Muscle layer of duodenum (tissue), 2 donors: Measurements from ENCODE around the gene HNMT.
"Not testable (repeated sequence)": the region's sequence is repeated elsewhere in the genome, so short reads cannot be mapped to it uniquely, and the experiment has no call there.

Experiments
- H3K27ac ChIP-seq: one replicate; pipeline ENCODE4 v1.7.0; 2013; ENCODE audit warnings: mild to moderate bottlenecking, low read length
- H3K27me3 ChIP-seq: one replicate; pipeline ENCODE4 v1.7.0; 2013; ENCODE audit warnings: low read depth, mild to moderate bottlenecking, control low read depth, low read length
- H3K36me3 ChIP-seq, 2 donors: one replicate each; pipeline ENCODE4 v1.7.0; 2013; ENCODE audit warnings: low read length in 2 of 2, control low read depth in 1 of 2, mild to moderate bottlenecking in 1 of 2; ENCODE audit not compliant: insufficient read depth in 2 of 2, control insufficient read depth in 1 of 2
- H3K4me1 ChIP-seq, 2 donors: one replicate each; pipeline ENCODE4 v1.7.0; 2013; ENCODE audit warnings: low read length in 2 of 2, mild to moderate bottlenecking in 2 of 2, control low read depth in 1 of 2, moderate library complexity in 1 of 2; ENCODE audit not compliant: insufficient read depth in 2 of 2, control insufficient read depth in 1 of 2
- H3K4me3 ChIP-seq, 2 donors: one replicate each; pipeline ENCODE4 v1.7.0; 2013; ENCODE audit warnings: low read length in 2 of 2, low read depth in 1 of 2, mild to moderate bottlenecking in 1 of 2
- H3K9me3 ChIP-seq, 2 donors: one replicate each; pipeline ENCODE4 v1.7.0; 2013; ENCODE audit warnings: low read length in 2 of 2, control low read depth in 1 of 2, mild to moderate bottlenecking in 1 of 2; ENCODE audit not compliant: control insufficient read depth in 1 of 2
- donor health status: healthy.

The HNMT gene

DNA sequence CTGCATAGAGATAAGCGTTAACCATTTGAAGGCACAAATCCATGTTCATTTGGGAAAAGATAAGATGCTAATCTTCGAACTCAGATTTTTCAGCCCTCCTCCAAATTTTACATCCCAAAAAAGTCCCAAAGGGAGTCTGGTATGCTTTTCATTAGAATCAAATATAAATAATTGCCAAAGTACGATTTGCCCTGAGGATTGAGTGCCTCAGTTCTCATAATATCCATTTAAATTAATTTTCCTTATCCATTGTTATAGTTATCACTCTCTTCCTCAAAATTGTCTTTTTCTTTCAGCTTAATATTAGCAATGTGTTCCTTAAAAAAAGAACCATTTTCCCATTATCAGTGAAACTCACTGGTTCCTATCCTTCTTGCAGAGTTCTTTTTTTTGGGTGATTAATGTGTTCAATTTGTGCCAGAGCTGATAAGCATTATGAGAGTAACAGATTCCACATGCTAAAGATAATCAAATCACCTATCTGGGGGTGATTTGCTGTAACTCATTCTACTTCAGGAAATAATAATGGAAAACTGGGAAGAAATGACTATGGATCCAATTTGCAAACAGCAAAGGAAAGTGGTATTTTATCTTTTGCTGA lies 686 bp downstream of the HNMT start:
- peaks cover 0 to 3% of the 10 kb centered on the region in 2 donors for H3K36me3 ChIP-seq
- peak overlapping the region; percentile 65 to 89 for H3K4me3 ChIP-seq
- peaks cover 4 to 9% of the 10 kb centered on the region in 2 donors for H3K4me1 ChIP-seq
- H3K27me3 ChIP-seq = no peaks in the 10 kb centered on the region
- H3K27ac ChIP-seq = peak overlapping the region; percentile 91
- no peaks in the 10 kb centered on the region for H3K9me3 ChIP-seq

DNA sequence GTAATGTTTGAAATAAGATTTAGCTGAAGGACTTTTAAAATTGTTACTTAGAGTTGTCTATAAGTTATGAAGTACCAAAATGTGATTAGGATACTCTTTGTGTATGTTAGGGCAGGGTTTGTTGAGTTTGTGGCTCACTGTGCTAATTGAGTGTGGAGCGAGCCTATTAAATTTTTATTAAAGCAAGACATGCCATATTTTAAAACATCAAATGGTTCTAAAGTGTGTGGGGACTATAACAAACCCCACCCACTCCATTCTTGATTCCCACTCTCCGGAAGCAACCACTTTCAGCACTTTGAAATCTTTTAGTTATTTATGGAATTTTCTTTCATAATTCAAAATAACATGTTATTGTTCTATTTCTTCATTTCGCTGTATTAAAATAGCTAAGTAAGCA lies 1.8 kb downstream of the HNMT start:
- H3K36me3 ChIP-seq = peaks cover 0 to 3% of the 10 kb centered on the region in 2 donors
- peak overlapping the region; percentile 6 to 52 for H3K4me3 ChIP-seq
- H3K27ac ChIP-seq = peak overlapping the region; percentile 46

DNA sequence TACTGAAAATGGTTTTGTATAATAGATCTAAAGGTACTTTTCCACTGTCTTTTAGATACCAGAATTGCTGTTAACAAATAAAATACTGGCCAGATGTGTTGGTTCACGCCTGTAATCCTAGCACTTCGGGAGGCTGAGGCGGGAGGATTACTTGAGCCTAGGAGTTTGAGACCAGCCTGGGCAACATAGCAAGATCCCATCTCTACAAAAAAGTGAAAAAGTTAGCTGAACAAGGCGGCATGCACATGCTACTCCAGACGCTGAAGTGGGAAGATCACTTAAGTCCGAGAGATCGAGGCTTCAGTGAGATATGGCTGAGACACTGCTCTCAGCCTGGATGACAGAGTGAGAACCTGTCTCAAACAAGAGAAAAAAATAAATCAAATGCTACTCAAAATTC lies 2.8 kb downstream of the HNMT start:
- peaks cover 4 to 9% of the 10 kb centered on the region in 2 donors for H3K4me1 ChIP-seq
- no peaks in the 10 kb centered on the region for H3K27me3 ChIP-seq
- peak overlapping the region; percentile 46 for H3K27ac ChIP-seq
- H3K9me3 ChIP-seq = no peaks in the 10 kb centered on the region
- H3K4me3 ChIP-seq = no peak overlapping the region
- H3K36me3 ChIP-seq = peaks cover 0 to 3% of the 10 kb centered on the region in 2 donors

More for the DNA sequence above, 1.8 kb downstream of the HNMT start:
- H3K9me3 ChIP-seq = no peaks in the 10 kb centered on the region
- H3K27me3 ChIP-seq = no peaks in the 10 kb centered on the region
- H3K4me1 ChIP-seq = peaks cover 4 to 9% of the 10 kb centered on the region in 2 donors

- Histone ChIP-seq H3K27me3 (no peaks in the 10 kb centered on the region), H3K4me1 (peaks cover 0 to 6% of the 10 kb centered on the region in 2 donors), H3K9me3 (no peaks in the 10 kb centered on the region), H3K27ac (peak overlapping the region; percentile 32), H3K36me3 (no peaks in the 10 kb centered on the region), H3K4me3 (no peak overlapping the region)
Measured at GRCh38 chr2:137968477-137969417, 4.5 kb downstream of the HNMT start.

DNA sequence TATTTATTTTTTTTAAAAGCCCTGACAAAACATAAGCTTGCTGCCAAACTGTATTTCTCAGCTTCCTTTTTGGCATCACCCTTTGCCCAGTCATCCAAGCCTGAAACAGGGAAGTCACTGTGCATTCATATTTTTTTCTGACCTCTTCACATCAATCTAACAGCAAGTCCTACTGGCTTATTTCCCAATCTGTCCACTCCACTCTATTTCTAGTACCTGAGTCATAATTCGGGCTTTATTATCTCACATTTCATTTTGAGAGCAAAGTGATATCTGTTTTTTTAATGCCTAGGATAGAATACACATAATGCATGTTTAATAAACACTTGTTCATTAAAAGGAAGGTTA lies 5.1 kb downstream of the HNMT start:
- Histone ChIP-seq H3K4me1 (peaks cover 0 to 6% of the 10 kb centered on the region in 2 donors), H3K36me3 (no peaks in the 10 kb centered on the region), H3K27me3 (no peaks in the 10 kb centered on the region), H3K27ac (peak overlapping the region; percentile 32), H3K9me3 (no peaks in the 10 kb centered on the region), H3K4me3 (no peak overlapping the region)

DNA sequence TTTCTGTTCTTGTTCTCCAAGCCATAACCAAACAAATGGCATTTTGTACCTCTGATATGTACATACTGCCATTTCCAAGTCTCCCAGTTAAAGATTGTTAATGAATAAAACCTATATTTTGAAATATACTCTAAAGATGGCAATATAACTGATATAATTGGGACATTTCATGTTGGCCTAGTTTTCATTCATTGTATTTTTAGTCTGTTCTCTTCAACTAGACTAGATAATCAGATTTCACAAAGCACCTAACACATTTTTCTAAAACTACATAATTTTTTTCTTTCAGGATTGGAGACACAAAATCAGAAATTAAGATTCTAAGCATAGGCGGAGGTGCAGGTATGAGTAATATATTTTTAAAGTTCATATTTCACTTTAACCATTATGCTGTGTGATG lies 5.6 kb downstream of the HNMT start:
- H3K36me3 ChIP-seq = no peaks in the 10 kb centered on the region
- no peaks in the 10 kb centered on the region for H3K9me3 ChIP-seq
- no peak overlapping the region for H3K27ac ChIP-seq
- peaks cover 0 to 6% of the 10 kb centered on the region in 2 donors for H3K4me1 ChIP-seq
- no peak overlapping the region for H3K4me3 ChIP-seq
- H3K27me3 ChIP-seq = no peaks in the 10 kb centered on the region

GRCh38 chr2:137971259-137971658 lies 7.0 kb downstream of the HNMT start:
- not testable (repeated sequence) for H3K4me3 ChIP-seq, H3K36me3 ChIP-seq, H3K4me1 ChIP-seq, H3K27ac ChIP-seq, H3K27me3 ChIP-seq, H3K9me3 ChIP-seq

DNA sequence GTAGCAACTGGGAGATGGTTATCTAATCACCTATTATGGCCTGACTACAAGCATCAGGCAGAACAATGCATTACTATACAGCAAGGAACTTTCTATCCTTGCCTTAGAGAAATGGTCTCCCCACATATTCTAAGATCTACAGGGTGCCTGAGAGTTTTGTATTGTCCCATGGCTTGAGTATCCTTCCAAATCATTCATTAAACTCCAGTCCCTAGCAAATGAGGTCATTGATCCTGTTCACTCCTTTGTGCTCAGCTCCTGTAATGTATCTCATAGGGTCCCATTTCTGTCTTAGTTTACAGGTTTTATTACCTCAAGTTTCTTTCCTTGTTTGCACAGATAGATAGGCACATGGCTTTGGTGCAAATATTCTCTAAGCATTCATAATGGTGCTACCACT lies 9.0 kb downstream of the HNMT start:
- no peaks in the 10 kb centered on the region for H3K9me3 ChIP-seq
- H3K27ac ChIP-seq = no peak overlapping the region
- no peaks in the 10 kb centered on the region for H3K27me3 ChIP-seq
- peaks cover 0 to 6% of the 10 kb centered on the region in 2 donors for H3K4me1 ChIP-seq
- H3K36me3 ChIP-seq = no peaks in the 10 kb centered on the region
- H3K4me3 ChIP-seq = no peak overlapping the region

- no peaks in the 10 kb centered on the region for H3K27me3 ChIP-seq
- no peaks in the 10 kb centered on the region for H3K36me3 ChIP-seq
- H3K9me3 ChIP-seq = no peaks in the 10 kb centered on the region
- H3K4me1 ChIP-seq = no peaks in the 10 kb centered on the region
- H3K4me3 ChIP-seq = no peak overlapping the region
- peak overlapping the region; percentile 39 for H3K27ac ChIP-seq
Measured at GRCh38 chr2:137975280-137976271, 11.3 kb downstream of the HNMT start.

DNA sequence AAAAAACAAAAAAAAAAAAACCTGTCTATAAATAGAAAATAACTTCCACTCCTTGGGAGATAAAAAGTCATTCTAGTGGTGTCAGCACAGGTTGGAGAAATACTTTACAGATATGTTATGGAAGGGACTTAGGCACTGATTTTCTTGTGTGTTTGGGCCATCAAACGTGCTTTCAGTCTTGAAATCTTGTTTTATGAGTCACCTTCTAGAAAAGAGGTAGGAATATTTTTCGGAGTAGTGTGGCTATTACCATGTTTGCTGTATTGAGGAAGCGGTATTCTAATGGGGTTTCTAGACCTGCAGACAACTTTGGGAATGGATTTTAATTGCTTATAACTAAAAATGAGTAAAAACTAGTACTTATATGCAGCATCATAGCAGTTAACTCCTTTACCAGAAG lies 12.0 kb downstream of the HNMT start:
- Histone ChIP-seq H3K9me3 (no peaks in the 10 kb centered on the region), H3K4me1 (no peaks in the 10 kb centered on the region), H3K27ac (no peak overlapping the region), H3K27me3 (no peaks in the 10 kb centered on the region), H3K4me3 (no peak overlapping the region), H3K36me3 (no peaks in the 10 kb centered on the region)

DNA sequence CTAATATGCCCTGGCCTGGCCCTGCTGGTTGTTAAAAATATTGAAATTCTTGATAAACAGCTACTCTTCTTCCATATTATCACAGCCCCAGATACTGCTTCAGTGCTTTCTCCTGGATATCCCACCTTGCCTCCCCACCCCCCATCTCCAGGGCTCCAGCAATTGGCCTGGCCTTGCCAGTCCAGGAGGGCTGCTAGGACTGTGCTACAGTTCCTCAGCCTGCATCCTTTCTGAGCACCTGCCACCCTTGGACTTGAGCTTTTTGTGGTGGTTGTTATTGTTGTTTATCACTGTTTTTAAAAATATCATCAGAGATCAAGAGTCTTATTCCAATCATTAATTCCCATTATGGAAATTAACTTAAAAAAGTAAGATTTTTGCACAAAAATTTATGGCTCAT lies 13.5 kb downstream of the HNMT start:
- H3K9me3 ChIP-seq = no peaks in the 10 kb centered on the region
- H3K36me3 ChIP-seq = peaks cover 0 to 1% of the 10 kb centered on the region in 2 donors
- no peak overlapping the region for H3K27ac ChIP-seq
- no peaks in the 10 kb centered on the region for H3K4me1 ChIP-seq
- no peaks in the 10 kb centered on the region for H3K27me3 ChIP-seq
- H3K4me3 ChIP-seq = no peak overlapping the region
